Dermis blood vessel endothelial cell (primary cell): Measurements from ENCODE around the gene SLC48A1. TPM values are rescaled to one million over a fixed set of nuclear protein-coding genes. Genes with fewer than 3 reads are reported as not detected.

Experiments
- DNase-seq: peaks from one replicate; pipeline ENCODE4 v3.0.0; 2010
- total RNA-seq: library from RNA; depleted of rRNA; stranded (reverse); fragments of >200 nt; gene quantifications from 2 replicates; pipeline ENCODE4 v1.2.3, GENCODE V29; 2014

SLC48A1 gene
- total RNA-seq, 1 donor from 2014 or later = 22.1 TPM

- no peak for DNase-seq
These were observed 28.1 kb upstream of the SLC48A1 start for GRCh38 chr12:47744778-47745436.

DNA sequence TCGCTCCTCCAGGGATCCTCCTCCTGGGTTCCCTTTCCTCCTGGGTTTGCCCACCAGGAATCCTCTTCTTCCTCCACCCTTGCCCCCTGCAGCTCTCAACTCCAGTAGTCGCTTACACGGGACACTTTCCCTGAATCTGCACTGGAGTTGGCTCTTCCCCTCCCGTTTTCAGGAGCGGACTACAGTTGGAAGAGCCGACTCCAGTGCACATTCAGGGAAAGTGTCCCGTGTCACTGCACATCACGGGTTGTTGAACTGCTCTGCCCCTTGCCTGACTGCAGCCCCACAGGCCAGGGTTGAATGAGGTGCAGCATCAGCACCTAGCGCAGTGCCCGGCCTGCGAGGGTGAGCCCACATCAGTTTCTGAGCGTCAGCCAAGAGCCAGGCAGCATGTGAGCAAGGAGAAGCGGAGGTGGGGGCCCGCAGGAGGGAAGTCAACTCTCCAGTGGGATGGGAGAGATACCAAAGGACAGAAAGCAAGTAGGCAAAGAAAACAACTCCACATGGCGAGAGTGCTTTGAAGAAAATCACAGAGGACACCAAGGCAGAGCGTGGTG lies 27.5 kb upstream of the SLC48A1 start:
- DNase-seq = no peak

DNA sequence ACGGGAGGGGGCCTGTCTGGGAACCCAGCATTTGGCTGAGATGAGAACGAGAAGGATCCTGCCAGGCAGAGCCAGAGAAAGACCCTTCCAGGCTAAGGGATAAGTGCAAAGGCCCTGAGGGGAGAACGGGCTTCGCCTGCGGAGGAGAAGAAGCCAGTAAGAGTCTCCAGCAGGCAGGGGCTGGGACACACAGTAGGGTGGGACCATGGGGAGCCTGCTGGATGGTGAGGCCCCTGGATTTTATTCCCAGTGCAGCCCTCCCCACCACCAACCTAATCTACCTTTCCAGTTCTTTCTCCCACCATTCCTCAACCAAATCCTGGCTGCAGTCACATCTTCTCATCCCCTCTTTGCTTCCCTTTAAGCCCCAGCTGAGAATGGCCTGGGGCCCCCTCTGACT lies 27.0 kb upstream of the SLC48A1 start:
- no peak for DNase-seq

DNA sequence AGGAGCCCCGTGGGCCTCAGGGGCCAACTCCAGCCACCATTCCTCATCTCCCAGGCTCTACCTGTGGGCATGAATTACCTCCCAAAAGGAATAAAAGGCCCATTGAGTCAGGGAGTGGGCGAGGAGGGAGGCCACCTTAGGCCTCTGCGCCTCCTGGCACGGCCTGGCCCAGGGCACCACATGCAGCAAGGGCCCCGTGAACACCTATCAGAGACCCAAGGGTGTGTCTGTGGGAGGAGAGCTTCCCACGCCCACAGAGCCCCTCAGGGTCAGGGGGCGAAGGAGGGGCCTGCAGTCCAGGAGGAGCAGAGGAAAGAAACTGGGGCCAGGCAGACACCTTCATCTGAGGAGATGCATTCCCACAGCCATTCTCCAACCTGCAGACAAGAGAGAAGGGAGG lies 26.5 kb upstream of the SLC48A1 start:
- DNase-seq = no peak

GRCh38 chr12:47747126-47747525 lies 25.9 kb upstream of the SLC48A1 start:
- no peak for DNase-seq

GRCh38 chr12:47747596-47748506 lies 25.2 kb upstream of the SLC48A1 start:
- no peak for DNase-seq

DNA sequence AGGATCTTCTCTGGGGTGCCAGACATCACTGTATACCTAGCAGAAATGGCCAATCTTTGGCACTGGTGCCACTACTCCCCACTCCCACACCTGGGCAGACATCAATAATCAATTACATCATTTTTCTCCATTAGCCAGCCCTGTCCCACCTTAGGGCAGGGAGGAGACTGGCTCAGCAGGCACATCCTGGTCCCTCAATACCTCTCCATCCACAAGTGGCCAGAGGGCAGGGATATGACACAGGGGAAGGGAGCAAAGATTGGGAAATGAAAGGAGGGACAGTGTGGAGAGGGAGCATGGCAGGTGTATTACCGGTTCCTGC lies 24.6 kb upstream of the SLC48A1 start:
- DNase-seq = no peak

DNA sequence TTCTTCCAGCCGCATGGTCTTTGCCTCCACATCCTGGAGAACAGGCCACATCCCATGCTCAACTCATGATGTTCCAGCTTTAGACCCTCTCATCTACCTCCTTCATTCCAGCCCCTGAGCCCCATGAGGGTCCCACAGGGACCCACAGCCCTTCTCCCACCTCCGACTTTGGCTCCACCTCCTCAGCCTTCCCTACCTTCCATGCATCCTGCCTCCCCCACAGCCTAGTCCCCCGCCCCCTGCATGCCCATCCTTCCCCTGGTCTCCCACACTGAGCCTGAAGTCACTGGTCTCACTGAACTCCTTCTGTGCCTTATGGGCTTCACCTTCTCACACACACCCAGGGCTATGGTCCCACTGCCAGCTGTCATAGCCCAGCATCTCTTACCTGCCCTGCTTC lies 24.1 kb upstream of the SLC48A1 start:
- no peak for DNase-seq

- no peak for DNase-seq
These were observed 22.7 kb upstream of the SLC48A1 start for GRCh38 chr12:47750229-47750798.

DNA sequence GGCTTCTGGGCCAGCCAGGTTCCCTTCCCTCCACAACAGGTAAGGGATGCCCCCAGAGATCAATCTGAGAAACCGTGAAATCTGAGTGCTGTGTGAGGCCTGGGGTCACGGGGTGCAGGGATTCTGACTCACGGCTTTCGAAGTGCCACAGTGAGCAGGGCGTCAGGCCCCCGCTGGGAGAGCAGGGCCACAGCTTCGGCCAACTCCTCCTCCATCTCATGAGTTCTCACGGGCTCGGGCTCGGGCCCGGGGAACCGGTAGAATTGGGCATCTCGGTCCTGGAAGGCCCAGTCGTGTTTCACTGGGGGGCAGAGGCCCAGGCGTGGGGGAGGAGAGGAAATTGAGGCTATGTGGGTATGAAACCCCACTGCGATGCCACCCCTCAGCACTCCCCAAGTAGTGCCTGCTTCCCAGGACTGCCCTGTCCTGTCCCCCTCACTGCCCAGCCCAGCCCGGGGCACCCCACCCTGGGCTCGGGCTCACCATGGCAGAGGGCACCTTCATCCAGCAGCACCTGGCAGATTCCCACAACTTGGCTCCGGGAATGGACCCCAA lies 22.0 kb upstream of the SLC48A1 start:
- no peak for DNase-seq

- no peak for DNase-seq
These were observed 21.5 kb upstream of the SLC48A1 start for GRCh38 chr12:47751561-47751960.

DNA sequence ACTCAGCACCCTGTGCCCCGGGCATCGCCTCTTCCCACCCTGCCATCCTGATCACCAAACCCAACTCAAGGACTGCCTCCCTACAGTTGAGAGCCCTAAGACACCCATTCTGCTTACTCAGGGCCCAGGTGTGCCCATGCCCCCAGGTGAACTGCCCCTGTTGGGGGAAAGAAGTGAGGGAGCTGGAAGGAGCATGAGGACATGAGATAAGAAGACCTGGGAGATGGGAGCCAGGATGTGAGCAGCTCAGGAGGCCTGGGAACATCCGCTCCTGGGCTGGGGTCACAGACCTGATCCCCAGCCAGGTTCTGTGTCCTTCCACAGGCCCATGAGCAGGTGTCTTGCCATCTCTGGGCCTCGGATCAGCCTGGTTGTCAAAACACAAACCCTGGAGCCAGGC lies 20.9 kb upstream of the SLC48A1 start:
- no peak for DNase-seq

DNA sequence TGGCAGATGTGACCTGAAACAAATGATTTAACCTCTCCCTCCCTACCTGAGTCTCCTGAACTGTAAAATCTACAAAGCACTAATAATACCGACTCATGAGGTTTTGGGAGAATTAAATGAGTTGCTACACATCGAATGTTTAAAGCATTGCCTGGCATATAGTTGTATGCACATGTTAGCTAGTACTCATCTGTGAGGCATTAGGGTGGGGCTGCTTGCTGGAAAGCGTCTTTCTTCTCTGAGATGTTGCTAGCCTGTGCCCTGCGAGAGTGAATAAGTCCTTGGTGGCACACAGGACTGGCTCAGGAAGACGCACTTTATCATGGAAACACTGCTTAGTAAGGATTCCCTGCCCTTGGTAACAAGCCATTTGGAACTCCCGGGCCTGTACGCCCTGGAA lies 20.5 kb upstream of the SLC48A1 start:
- no peak for DNase-seq

DNA sequence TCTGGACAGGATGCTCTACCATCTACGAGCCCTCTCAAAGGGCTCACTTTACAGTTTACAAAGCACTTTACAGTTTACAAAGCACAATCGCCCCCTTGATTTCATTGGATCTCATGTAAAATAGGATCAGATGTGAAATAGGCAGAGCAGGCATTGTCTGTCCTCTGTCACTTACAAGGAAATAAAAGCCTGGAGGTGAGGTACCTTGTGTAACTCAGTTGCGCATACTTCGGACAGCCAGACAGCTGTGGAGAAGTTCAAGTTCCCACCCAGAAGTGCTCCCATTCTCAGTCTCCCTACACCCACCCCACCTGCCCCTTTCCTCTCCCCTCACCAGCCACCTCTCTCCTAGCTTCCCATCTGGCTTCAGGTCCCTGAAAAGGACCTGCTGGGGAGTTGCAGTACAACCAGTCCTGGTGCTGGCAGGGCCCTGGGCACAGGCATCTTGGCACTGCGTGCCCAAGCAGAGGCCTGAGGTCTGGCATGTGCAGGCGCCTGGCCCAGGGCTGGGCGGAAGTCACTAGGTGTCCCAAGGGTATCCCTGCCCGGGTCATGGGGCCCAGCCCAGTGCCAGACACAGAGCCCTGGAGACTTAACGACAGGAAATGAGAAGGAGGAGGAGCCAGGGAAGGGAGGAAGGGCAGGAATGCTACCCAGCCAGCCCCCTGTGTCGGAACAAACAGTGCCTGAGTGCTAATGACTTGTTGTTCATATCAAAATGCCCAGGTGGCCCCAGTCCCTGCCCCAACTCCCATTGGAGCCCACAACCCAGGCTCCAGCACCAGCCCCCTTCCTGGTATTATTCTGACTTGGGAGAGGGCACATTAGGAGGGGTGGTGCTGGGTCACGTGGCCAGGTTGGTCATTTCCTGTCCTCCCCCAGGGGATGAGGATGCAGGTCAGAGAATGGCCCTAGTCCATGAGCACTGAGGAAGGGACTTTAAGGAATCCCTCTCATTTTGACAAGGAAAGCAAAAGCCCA lies 19.7 kb upstream of the SLC48A1 start:
- peak; percentile 80 for DNase-seq

DNA sequence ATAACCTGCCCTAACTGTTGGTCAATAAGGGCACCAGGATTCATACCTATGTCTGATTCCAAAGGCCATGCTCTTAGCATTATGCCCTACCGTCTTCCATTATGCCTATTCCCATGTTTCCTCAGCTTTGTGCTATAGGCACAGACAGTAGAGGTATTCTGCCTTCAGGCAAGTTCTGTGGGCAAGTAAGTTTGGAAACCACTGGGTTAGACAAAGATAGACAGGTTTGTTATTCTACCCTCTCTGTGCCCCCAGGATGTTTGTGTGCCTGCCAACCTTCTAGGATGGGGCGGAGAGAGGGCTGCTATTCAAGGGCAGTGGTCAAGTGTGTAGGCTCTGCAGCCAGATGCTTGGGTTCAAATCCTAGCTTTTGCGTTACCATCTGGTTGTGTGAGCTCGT lies 18.9 kb upstream of the SLC48A1 start:
- no peak for DNase-seq

DNA sequence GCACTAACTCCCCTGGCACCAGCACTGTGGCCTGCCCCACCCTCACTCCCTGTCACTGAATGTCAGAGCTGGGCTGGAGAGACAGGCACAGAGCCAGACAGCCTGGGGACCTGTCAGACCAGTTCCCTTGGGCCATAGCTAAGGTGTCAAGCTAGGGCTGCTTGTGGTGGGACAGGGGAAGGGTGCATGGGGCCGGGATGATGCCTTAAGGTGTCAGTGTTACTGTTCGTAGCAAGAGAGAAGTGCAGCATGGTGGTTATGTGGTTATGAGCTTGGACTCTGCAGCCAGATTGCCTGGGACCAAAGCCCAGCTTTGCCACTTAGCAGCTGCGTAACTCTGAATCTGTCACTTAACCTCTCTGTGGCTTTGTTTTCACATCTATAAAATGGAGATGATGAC lies 18.2 kb upstream of the SLC48A1 start:
- no peak for DNase-seq

DNA sequence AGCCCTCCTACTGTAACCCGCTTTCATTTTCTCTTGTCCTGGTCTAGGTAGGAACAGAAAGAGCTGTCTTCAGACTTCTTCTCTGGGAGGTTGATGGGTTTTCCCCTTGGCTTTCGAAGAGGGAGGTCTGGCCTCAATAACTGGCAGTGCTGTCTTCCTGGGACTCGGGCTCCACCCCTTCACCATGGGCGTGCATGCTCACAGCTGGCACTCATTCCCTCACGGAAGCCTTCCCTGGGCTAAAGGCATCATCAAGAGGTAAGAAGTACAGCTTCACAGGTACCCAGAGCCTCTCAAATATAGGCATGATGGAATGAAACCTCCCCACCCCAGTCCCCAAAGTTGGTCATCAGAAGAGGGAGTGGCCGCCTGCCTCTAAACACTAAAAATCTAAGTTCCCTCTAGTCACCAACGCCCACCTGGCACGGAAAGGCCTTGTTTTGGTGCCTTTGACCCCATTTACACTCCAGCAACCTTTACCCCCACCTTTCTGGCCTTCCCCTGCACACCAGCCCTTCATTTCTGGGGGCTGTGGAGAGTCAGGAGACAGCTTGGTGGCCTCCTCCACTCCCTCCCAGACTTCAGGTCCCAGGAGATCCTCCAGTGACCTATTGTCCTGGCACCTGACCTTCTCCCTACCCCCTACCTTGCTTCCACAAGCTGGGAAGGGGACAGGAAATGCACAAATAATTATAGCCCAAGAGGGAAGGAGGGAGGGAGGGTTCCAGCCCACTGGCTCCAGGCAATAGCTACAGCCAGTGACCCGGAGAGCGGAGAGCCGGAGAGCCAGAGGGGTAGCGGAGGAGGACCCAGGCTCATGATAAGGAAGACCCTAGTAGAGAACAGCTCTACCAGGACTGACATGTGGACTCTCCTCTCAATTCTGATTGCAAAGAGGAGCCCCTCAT lies 17.1 kb upstream of the SLC48A1 start:
- no peak for DNase-seq

DNA sequence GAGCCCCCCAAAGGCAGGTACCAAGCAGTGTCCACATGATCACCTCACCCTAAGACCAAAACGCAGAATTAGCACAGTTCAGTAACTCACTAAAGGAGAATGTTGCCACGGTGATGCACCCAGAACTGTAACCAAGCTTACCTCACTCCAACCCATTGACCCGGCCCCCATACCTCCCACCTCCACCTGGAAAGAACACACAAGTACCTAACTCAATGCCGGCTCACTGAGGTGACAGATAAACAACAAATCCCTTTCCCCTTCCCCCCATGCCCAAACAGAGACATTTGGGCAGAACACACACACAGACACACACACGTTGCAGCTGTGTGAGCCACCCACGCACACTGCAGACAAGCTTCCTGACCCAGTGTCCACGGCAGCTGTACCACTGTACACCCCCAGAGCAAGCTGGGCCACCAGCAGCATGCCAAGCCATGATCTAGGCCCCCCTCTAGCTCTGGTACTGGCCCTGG lies 15.6 kb upstream of the SLC48A1 start:
- no peak for DNase-seq

DNA sequence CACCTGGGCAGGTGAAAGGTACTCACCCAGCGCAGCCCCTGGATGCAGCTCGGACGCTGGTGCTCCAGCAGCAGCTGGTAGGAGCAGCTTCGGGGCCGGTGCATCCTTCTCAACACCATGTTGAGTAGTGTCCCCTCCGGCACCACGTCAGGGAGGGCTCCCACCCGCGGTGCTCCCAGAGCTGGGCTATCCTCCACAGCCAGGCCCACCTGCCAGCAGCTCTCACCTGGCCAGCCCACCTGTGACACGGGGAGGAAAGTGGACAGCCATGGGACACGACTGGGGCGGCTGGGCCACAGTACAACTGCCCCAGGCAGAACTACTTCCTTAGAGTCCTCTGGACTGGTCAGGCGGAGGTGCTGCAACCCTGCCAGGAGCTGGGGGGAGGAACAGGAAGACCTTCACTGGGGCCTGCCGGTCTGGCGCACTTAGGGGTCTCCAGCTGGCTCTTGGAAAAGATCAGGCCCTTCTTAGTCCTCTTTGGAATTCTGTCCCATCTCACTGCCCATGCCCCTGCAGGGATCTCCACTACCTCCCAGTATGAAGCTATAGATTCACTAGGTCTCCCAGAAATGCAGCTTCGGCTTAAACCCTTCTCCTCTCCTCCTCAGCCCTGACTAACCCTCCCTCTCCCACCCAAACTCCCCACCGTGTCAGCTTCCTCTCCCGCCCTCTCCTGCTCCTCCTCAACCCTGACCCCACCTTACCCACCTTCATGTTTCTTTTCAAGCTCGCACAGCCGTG lies 15.0 kb upstream of the SLC48A1 start:
- peak; percentile 64 for DNase-seq

- DNase-seq = no peak
These were observed 14.5 kb upstream of the SLC48A1 start for GRCh38 chr12:47758584-47758833.
